Caco-2 (cell line): ENCODE measurements around the gene TEX101. TPM values are rescaled to one million over a fixed set of nuclear protein-coding genes. Genes with fewer than 3 reads are reported as not detected.

Experiments used
- BruUV-seq: library from RNA; stranded (reverse); fragments of 400-500 nt; replicated peaks from 2 replicates; lab custom pipeline; 2021; lab: Mats Ljungman, UMichigan
- CTCF ChIA-PET: fragments of 300-600 bp; sonication (Branson Sonifier 250); formaldehyde crosslinking; loops from one replicate; lab custom pipeline; 2022; ENCODE audit warnings: antibody characterized with exemption; lab: Charles Lee
- POLR2A ChIA-PET: fragments of 300-600 bp; sonication (Branson Sonifier 250); formaldehyde crosslinking; loops from one replicate; lab custom pipeline; 2022; ENCODE audit warnings: antibody characterized with exemption; lab: Charles Lee
- DNase-seq, 2 experiments: peaks; one replicate each; pipeline versions ENCODE4 v3.0.0 to v3.0.0-alpha.2; 2020 to 2022
- H3K27me3 ChIP-seq: replicated peaks from 2 replicates; pipeline ENCODE4 v1.6.0; 2011; ENCODE audit warnings: low read length; ENCODE audit not compliant: control insufficient read depth, insufficient read depth
- H3K36me3 ChIP-seq: 2 replicates; pipeline ENCODE4 v1.5.1; 2011; ENCODE audit warnings: low read length; ENCODE audit not compliant: control insufficient read depth, insufficient read depth
- H3K4me1 ChIP-seq: fragments of 250-450 bp; sonication (Bioruptor Pico); 2 replicates; pipeline ENCODE4 v1.5.1; 2020; ENCODE audit warnings: mild to moderate bottlenecking
- H3K4me3 ChIP-seq: 2 replicates; pipeline ENCODE4 v1.5.1; 2011; ENCODE audit warnings: low read depth, mild to moderate bottlenecking, control low read depth, low read length
- H3K9me3 ChIP-seq: fragments of 250-450 bp; sonication (Bioruptor Pico); 2 replicates; pipeline ENCODE4 v1.5.1; 2020; ENCODE audit warnings: mild to moderate bottlenecking, moderate library complexity
- H3K27ac Mint-ChIP-seq: one replicate; pipeline ENCODE4 v1.8.0; 2022; ENCODE audit warnings: mixed read lengths; ENCODE audit not compliant: unreplicated experiment
- H3K27me3 Mint-ChIP-seq: one replicate; pipeline ENCODE4 v1.8.0; 2022; ENCODE audit warnings: mixed read lengths; ENCODE audit not compliant: insufficient read depth, unreplicated experiment
- H3K36me3 Mint-ChIP-seq: one replicate; pipeline ENCODE4 v1.8.0; 2022; ENCODE audit warnings: mild to moderate bottlenecking, mixed read lengths; ENCODE audit not compliant: insufficient read depth, unreplicated experiment
- H3K4me1 Mint-ChIP-seq: one replicate; pipeline ENCODE4 v1.8.0; 2022; ENCODE audit warnings: low read depth, mixed read lengths; ENCODE audit not compliant: unreplicated experiment
- H3K4me3 Mint-ChIP-seq: one replicate; pipeline ENCODE4 v1.8.0; 2022; ENCODE audit warnings: mild to moderate bottlenecking, moderate library complexity, mixed read lengths; ENCODE audit not compliant: unreplicated experiment
- H3K9me3 Mint-ChIP-seq: one replicate; pipeline ENCODE4 v1.8.0; 2022; ENCODE audit warnings: mixed read lengths; ENCODE audit not compliant: unreplicated experiment
- CTCF ChIP-seq, 2 experiments: fragments of 200-600 bp in 1 of 2; IDR thresholded peaks; 1 replicate in 1 of 2; 2 replicates in 1 of 2; pipeline versions ENCODE4 v1.5.1 to v1.8.0; 2011 to 2022; ENCODE audit warnings: antibody characterized with exemption in 1 of 2, control low read depth in 1 of 2, inconsistent platforms in 1 of 2, low read depth in 1 of 2, low read length in 1 of 2, mild to moderate bottlenecking in 1 of 2, moderate library complexity in 1 of 2; ENCODE audit not compliant: insufficient read depth in 1 of 2, severe bottlenecking in 1 of 2, unreplicated experiment in 1 of 2
- intact Hi-C: fragments of 100-400 bp; cut with micrococcal nuclease; formaldehyde crosslinking; loops from one replicate; pipeline ENCODE4 v1.10.0; 2022; ENCODE audit not compliant: unreplicated experiment
- total RNA-seq: library from RNA; stranded (reverse); gene quantifications from 2 replicates; pipeline ENCODE4 v1.2.3, GENCODE V29; 2022

Gene TEX101
- total RNA-seq, 1 experiment from 2014 or later: not detected

DNA sequence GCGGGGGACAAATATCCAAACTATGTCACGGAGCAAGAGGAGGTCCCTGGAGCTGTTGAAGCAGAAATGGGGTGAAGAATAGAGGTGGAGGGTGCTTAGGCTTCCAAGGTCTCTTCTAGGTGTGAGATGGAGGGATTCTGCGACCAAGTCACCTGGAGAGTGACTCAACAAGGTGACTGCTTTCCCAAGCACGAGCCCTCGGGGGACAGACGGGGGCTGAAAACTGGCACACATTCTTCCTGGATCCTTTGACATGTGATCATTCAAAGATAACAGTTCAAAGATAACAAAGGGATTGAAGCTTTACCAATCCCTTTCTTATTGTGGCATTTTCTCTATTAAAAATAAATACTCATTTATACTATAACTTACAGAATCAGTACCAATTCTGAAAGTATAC, 2.2 kb upstream of the TEX101 start:
- H3K9me3 Mint-ChIP-seq: peaks cover 29% of the 10 kb centered on the region
- peaks cover 6% of the 10 kb centered on the region for H3K36me3 Mint-ChIP-seq
- no peaks in the 10 kb centered on the region for H3K27me3 Mint-ChIP-seq
- DNase-seq: peak in 1 of 2 experiments; percentile 36
- TF ChIP-seq CTCF (IDR thresholded peaks at IDR 0.05; ENCODE audit: insufficient read depth in 1 of 2, low read depth in 1 of 2, low read length in 1 of 2, severe bottlenecking in 1 of 2, unreplicated experiment in 1 of 2): no peak
- H3K4me3 ChIP-seq: no peak overlapping the region
- no peaks in the 10 kb centered on the region for H3K27me3 ChIP-seq
- H3K9me3 ChIP-seq: peaks cover 5% of the 10 kb centered on the region; the same call in 1 of the 2 replicates
- no peaks in the 10 kb centered on the region for H3K36me3 ChIP-seq
- ChIA-PET POLR2A (no interaction called here), CTCF (no interaction called here)
- intact Hi-C loops: no loop called here
- H3K4me1 ChIP-seq: peaks cover 21% of the 10 kb centered on the region
- no TSS peak for BruUV-seq
- H3K4me3 Mint-ChIP-seq: no peak overlapping the region
- H3K4me1 Mint-ChIP-seq: peaks cover 20% of the 10 kb centered on the region
- no peak overlapping the region for H3K27ac Mint-ChIP-seq

- DNase-seq: peak; percentile 57
- H3K27me3 Mint-ChIP-seq: no peaks in the 10 kb centered on the region
- H3K27ac Mint-ChIP-seq: peak overlapping the region; percentile 86
- no TSS peak for BruUV-seq
- H3K4me3 Mint-ChIP-seq: peak overlapping the region; percentile 39
- H3K4me3 ChIP-seq: no peak overlapping the region
- POLR2A ChIA-PET: no interaction called here
- H3K9me3 Mint-ChIP-seq: peaks cover 25% of the 10 kb centered on the region
- CTCF ChIA-PET: interaction anchor here (0.6 to 1.4 kb wide), 4 partner anchors 9 to 85 kb away, joined by 3 to 8 read pairs (median 4); no protein-coding TSS in a partner anchor
- H3K36me3 Mint-ChIP-seq: peaks cover 6% of the 10 kb centered on the region
- intact Hi-C loops: loop anchor here (1.0 kb wide), 1 partner anchor 10 kb away; no protein-coding TSS in a partner anchor
- no peak for TF ChIP-seq CTCF (IDR thresholded peaks at IDR 0.05; ENCODE audit: insufficient read depth in 1 of 2, low read depth in 1 of 2, low read length in 1 of 2, severe bottlenecking in 1 of 2, unreplicated experiment in 1 of 2)
- peaks cover 33% of the 10 kb centered on the region for H3K4me1 ChIP-seq
- peaks cover 5% of the 10 kb centered on the region; the same call in 1 of the 2 replicates for H3K9me3 ChIP-seq
- no peaks in the 10 kb centered on the region for H3K36me3 ChIP-seq
- no peaks in the 10 kb centered on the region for H3K27me3 ChIP-seq
- H3K4me1 Mint-ChIP-seq: peaks cover 21% of the 10 kb centered on the region
These were observed 2.4 kb downstream of the TEX101 start for GRCh38 chr19:43416951-43417623.

GRCh38 chr19:43420954-43421353, 6.3 kb downstream of the TEX101 start:
- H3K27ac Mint-ChIP-seq: no peak overlapping the region
- Histone ChIP-seq H3K9me3 (no peaks in the 10 kb centered on the region; the same call in 1 of the 2 replicates), H3K36me3 (no peaks in the 10 kb centered on the region), H3K27me3 (no peaks in the 10 kb centered on the region), H3K4me1 (peaks cover 24% of the 10 kb centered on the region), H3K4me3 (no peak overlapping the region)
- H3K4me3 Mint-ChIP-seq: no peak overlapping the region
- intact Hi-C loops: no loop called here
- peaks cover 6% of the 10 kb centered on the region for H3K36me3 Mint-ChIP-seq
- CTCF ChIA-PET: interaction anchor here (0.7 kb wide), 1 partner anchor 988 kb away, joined by 4 read pairs; no protein-coding TSS in a partner anchor
- no peak for DNase-seq
- POLR2A ChIA-PET: no interaction called here
- TF ChIP-seq CTCF (IDR thresholded peaks at IDR 0.05; ENCODE audit: insufficient read depth in 1 of 2, low read depth in 1 of 2, low read length in 1 of 2, severe bottlenecking in 1 of 2, unreplicated experiment in 1 of 2): no peak
- H3K9me3 Mint-ChIP-seq: peaks cover 16% of the 10 kb centered on the region
- BruUV-seq: no TSS peak
- H3K27me3 Mint-ChIP-seq: no peaks in the 10 kb centered on the region
- peaks cover 11% of the 10 kb centered on the region for H3K4me1 Mint-ChIP-seq
